Effector memory CD8-positive, alpha-beta T cell (primary cell): ENCODE data around the gene ELOVL1.
"Not testable (repeated sequence)": the region's sequence is repeated elsewhere in the genome, so short reads cannot be mapped to it uniquely, and the experiment has no call there.

Experiments
- ATAC-seq: fragments of 150-1000 bp; cut with Tn5 transposase; replicated peaks from 2 replicates; pipeline ENCODE4 v1.10.0; 2021; ENCODE audit warnings: mild to moderate bottlenecking, moderate library complexity
- DNase-seq, 3 experiments: peaks; one replicate each; pipeline ENCODE4 v3.0.0; 2021
- H3K27ac Mint-ChIP-seq, 2 donors: one replicate each; pipeline ENCODE4 v1.8.0; 2022; ENCODE audit warnings: mild to moderate bottlenecking in 2 of 2, mixed read lengths in 2 of 2, moderate library complexity in 2 of 2
- H3K27me3 Mint-ChIP-seq, 2 donors: one replicate each; pipeline ENCODE4 v1.8.0; 2022; ENCODE audit warnings: mixed read lengths in 2 of 2
- H3K36me3 Mint-ChIP-seq: one replicate; pipeline ENCODE4 v1.8.0; 2022; ENCODE audit warnings: mild to moderate bottlenecking, moderate library complexity, mixed read lengths; ENCODE audit not compliant: insufficient read depth
- H3K4me1 Mint-ChIP-seq, 2 donors: one replicate each; pipeline ENCODE4 v1.8.0; 2022; ENCODE audit warnings: low read depth in 2 of 2, mixed read lengths in 2 of 2
- H3K4me3 Mint-ChIP-seq, 2 donors: one replicate each; pipeline ENCODE4 v1.8.0; 2022; ENCODE audit warnings: mild to moderate bottlenecking in 2 of 2, mixed read lengths in 2 of 2, moderate library complexity in 2 of 2
- H3K9me3 Mint-ChIP-seq, 2 donors: one replicate each; pipeline ENCODE4 v1.8.0; 2022; ENCODE audit warnings: mixed read lengths in 2 of 2

ELOVL1 gene

DNA sequence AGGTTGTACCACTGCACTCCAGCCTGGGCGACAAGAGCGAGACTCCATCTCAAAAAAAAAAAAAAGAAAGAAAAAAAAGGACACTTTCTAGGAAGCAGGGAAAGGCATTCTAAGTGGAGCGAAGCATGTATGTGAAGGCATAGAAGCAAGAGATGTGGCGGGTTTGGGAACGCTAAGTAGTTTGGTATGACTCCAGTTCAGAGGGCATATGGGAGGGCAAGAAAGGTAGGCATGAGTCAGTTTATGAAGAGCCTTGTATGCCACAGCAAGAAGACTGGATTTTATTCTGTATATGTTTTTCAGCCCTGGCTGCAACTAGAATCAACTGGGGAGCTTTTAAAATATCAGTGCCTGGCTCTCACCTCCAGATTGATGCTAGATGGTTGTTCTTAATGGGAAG is 4.4 kb upstream of the ELOVL1 start:
- Mint-ChIP-seq H3K4me1 (peaks cover 10 to 15% of the 10 kb centered on the region in 2 donors), H3K27ac (no peak overlapping the region), H3K4me3 (no peak overlapping the region), H3K36me3 (peaks cover 14% of the 10 kb centered on the region), H3K27me3 (no peaks in the 10 kb centered on the region), H3K9me3 (no peaks in the 10 kb centered on the region)
- ATAC-seq = no peak
- DNase-seq = no peak

DNA sequence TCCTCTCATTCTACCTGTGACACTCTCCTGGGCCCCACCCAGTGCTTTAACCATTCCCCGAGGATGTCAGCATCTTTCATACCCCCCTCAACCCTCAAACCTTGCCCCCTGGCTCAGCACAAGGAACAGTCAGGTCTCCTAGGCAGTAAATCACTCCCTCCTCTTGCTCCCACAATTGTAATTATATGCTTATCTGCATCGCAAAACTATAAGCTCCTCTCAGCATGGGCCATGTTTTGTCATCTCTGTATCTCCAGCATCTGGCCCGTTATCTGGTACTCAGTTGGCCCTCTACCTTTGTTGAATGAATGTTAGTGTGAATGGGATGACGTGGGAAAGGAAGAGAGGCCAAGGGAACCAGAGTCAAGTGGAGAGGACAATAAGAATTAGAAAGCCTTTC is 2.8 kb upstream of the ELOVL1 start:
- Mint-ChIP-seq H3K36me3 (peaks cover 20% of the 10 kb centered on the region), H3K4me3 (no peak overlapping the region), H3K27me3 (no peaks in the 10 kb centered on the region), H3K9me3 (no peaks in the 10 kb centered on the region), H3K27ac (peak overlapping the region in 1 of 2 donors; percentile 3), H3K4me1 (peaks cover 20 to 30% of the 10 kb centered on the region in 2 donors)
- DNase-seq (no peak), ATAC-seq (no peak)

DNA sequence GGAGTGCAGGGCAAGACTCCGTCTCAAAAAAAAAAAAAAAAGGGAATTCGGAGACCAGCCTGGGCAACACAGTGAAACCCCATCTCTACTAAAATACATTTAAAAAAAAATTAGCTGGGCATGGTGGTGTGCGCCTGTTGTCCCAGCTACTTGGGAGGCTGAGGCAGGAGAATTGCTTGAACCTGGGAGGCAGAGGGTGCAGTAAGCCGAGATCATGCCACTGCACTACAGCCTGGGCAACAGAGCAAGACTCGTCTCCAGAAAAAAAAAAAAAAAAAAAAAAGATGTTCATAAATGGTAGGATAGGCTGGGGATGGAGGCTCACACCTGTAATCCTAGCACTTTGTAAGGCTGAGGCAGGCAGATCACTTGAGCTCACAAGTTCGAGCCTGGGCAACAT is 2.0 kb upstream of the ELOVL1 start:
- not testable (repeated sequence) for DNase-seq, H3K4me3 Mint-ChIP-seq, H3K9me3 Mint-ChIP-seq, H3K27me3 Mint-ChIP-seq, H3K27ac Mint-ChIP-seq, ATAC-seq
- Mint-ChIP-seq H3K4me1 (peaks cover 26 to 37% of the 10 kb centered on the region in 2 donors), H3K36me3 (peaks cover 20% of the 10 kb centered on the region)

DNA sequence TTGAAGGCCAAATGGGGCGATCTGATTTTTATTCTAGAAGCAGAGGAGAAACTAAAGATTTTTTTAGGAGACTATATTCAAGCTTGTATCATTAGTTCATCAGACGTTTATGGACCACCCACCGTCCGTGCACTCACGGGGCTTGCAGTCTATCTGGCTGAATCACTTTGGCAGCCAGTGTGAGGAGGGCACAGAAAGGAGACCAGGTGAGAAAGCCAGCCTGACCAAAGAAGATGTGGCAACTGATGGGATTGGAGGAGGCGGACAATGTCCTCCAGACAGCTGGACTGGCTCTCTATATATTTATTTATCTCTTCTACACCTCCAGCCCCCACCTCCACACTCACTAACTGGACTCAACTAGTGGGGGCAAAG is 822 bp upstream of the ELOVL1 start:
- Mint-ChIP-seq H3K27me3 (no peaks in the 10 kb centered on the region), H3K4me1 (peaks cover 26 to 42% of the 10 kb centered on the region in 2 donors), H3K4me3 (peak overlapping the region; percentile 90), H3K9me3 (no peaks in the 10 kb centered on the region), H3K36me3 (peaks cover 25% of the 10 kb centered on the region), H3K27ac (peak overlapping the region; percentile 89 to 97)
- DNase-seq (no peak), ATAC-seq (no peak)

DNA sequence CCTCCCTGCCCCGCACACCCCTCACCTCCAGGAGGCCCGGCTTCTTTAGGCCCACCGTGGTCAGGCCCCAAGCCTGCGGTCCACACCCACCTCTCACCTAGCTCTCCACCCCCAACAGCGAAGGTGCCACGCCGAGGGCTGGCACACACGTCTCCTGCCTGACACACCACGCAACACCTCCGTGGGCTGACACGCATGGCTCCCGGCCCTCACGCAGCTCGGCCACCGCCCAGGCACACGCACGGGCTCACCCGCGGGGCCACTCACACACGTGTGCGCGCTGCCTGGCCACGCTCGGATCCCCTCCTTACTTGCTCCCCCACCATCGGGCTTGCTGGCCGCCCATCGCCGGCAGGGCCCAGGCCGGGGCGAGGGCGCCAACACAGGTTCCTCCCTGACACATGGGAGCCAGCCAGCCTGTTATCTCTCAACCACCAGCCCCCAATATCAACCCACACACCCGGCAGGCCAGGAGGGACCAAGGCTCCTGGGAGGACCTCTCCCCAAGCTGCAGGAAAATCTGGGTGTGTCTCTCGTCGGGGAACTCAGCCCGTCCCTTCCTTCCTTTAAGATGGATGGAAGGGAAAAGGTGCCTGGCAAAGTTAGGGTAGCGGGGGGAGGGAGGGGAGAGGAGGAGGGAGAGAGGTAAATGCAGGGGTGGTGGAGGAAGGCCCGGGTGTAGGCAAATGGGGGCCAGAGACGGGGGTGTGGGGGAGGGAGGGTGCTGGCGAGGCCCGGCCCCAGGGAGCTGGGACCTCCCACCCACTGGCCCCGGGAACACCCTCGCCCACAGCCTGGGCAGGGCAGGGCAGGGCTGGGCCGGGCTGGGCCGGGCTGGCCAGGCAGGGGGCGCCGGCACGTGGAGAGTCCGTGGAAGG is 546 bp downstream of the ELOVL1 start:
- no peaks in the 10 kb centered on the region for H3K9me3 Mint-ChIP-seq
- H3K4me3 Mint-ChIP-seq = peak overlapping the region; percentile 90
- ATAC-seq (peak; percentile 34), DNase-seq (peak in 2 of 3 experiments; percentile 21 to 26)
- peak overlapping the region; percentile 89 to 94 for H3K27ac Mint-ChIP-seq
- H3K4me1 Mint-ChIP-seq = peaks cover 26 to 42% of the 10 kb centered on the region in 2 donors
- H3K36me3 Mint-ChIP-seq = peaks cover 34% of the 10 kb centered on the region
- H3K27me3 Mint-ChIP-seq = no peaks in the 10 kb centered on the region

DNA sequence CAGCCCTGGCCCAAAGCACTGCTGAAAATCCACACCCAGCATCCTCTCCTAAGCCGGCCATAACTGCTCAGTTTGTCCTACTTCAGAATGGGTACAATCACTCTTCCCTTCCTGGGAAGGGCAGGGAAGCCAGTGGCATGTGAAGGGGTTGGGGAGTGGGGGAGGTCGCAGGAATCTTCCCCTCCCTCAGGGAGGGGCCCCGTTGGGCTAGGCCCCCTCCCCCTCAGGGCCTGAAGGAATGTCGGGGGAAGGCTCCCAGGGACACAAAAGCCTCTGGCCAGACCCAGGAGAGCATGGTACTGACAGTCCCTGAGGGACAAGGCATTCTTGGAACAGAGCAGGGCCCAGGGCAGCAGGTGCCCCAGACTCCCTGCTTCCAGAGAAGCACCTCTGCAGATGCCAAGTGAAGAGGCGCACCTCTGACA is 1.2 kb downstream of the ELOVL1 start:
- ATAC-seq (no peak), DNase-seq (no peak)
- Mint-ChIP-seq H3K36me3 (peaks cover 30% of the 10 kb centered on the region), H3K9me3 (no peaks in the 10 kb centered on the region), H3K27me3 (no peaks in the 10 kb centered on the region), H3K27ac (peak overlapping the region; percentile 89 to 94), H3K4me3 (peak overlapping the region; percentile 90), H3K4me1 (peaks cover 26 to 43% of the 10 kb centered on the region in 2 donors)

DNA sequence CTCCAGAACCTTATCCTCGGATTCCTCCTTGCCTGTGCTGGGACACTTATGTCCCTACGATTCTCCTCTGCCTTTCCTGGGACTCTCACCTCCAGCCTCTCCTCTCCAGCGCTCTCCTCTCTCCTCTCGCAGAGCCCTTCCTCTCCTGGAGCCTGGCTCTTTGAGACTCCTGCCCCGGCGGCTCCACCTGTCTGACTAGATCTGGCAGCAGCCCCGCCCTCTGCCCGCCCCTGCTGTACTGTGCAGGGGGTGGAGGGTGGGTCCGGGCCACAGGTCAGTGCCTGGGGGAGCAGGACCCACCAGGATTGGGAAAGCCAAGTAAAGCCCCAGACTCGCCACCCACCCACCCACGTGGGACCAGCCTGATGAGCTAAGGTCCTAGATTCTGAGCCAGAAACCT is 1.6 kb downstream of the ELOVL1 start:
- DNase-seq = no peak
- peak overlapping the region; percentile 89 to 94 for H3K27ac Mint-ChIP-seq
- no peaks in the 10 kb centered on the region for H3K27me3 Mint-ChIP-seq
- no peak for ATAC-seq
- peaks cover 30% of the 10 kb centered on the region for H3K36me3 Mint-ChIP-seq
- peaks cover 26 to 47% of the 10 kb centered on the region in 2 donors for H3K4me1 Mint-ChIP-seq
- peak overlapping the region; percentile 90 for H3K4me3 Mint-ChIP-seq
- no peaks in the 10 kb centered on the region for H3K9me3 Mint-ChIP-seq

DNA sequence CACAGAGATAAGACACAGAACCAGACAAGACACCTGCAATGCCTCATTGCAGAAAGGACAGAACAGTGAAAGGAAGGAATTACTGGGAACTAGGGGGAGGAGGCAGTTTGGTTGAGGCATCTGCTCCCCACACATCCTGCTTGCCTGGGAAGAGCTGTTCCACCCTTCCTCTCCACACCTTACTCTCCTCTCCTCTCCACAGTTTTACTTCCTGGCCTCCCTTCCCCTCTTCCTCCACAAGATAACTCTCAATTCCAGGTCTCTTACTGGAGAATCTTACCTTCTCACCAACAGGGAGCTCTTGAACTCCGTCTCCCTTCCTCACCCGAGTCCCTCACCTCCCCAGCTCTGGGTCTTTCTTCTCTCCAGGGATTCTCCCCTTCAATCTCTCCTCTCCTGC is 2.1 kb downstream of the ELOVL1 start:
- Mint-ChIP-seq H3K9me3 (no peaks in the 10 kb centered on the region), H3K27ac (peak overlapping the region; percentile 89 to 94), H3K4me1 (peaks cover 24 to 46% of the 10 kb centered on the region in 2 donors), H3K36me3 (peaks cover 30% of the 10 kb centered on the region), H3K27me3 (no peaks in the 10 kb centered on the region), H3K4me3 (peak overlapping the region; percentile 90)
- ATAC-seq (no peak), DNase-seq (no peak)

DNA sequence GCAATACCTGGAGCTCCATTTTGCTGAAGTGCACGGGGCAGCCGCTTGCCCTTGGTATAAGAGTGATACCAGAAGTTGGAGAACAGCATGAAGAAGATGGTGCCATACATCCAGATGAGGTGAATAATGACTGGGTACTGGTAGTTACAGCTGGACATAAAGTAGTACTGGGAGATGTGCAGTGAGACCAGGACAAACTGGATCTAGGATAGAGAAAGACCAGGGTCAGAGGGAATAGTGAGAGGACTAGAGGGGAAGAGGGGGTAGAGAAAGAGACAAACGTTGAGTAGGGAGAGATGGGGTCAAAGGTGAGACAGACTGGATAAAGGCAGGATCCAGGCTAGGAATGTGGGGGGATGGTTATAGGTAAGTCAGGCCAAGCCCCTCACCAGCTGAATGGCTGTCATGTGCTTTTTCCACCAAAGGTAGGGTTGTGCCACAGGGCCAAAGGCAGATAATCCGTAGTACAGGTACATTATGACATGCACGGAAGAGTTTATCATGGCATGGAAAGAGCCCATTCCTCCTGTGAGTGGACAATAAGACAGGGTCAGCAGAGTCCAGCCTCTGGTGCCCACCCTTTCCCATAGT is 3.8 kb downstream of the ELOVL1 start:
- Mint-ChIP-seq H3K27ac (no peak overlapping the region), H3K27me3 (no peaks in the 10 kb centered on the region), H3K36me3 (peaks cover 30% of the 10 kb centered on the region), H3K4me1 (peaks cover 32 to 45% of the 10 kb centered on the region in 2 donors), H3K9me3 (no peaks in the 10 kb centered on the region), H3K4me3 (no peak overlapping the region)
- ATAC-seq (no peak), DNase-seq (no peak)

DNA sequence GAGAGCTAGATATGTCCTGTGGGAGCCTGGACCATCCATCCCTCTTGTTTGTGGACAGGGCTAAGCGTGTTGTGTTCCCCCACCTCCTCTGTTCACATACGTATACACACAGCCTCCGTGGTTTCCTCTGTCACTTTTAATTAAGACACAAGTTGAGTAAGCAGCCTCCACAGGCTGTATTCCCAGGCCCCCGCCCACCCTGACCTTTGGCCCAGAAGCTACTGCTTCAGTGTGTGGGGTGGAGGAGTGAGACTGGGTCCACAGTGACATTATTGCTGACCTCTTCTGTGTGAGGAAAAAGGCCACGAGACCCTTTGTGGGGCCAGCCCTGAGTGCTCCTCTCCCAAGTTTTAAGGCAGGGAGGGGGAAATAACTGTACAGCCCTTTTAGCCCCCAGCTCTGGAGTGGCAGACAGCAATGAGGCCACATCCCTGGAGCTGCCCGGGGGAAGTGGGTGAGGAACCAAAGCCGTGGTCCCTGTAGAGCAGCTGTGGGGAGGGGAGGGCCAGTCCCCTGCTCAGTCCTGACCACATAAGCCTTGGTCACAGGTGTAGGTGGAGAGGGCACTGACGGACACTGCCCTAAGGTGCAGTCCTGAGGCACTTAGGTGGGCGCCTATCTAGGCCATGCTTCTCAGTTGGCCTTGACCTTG is 4.4 kb downstream of the ELOVL1 start:
- ATAC-seq (no peak), DNase-seq (no peak)
- Mint-ChIP-seq H3K9me3 (no peaks in the 10 kb centered on the region), H3K4me3 (no peak overlapping the region), H3K27me3 (no peaks in the 10 kb centered on the region), H3K36me3 (peaks cover 27% of the 10 kb centered on the region), H3K27ac (no peak overlapping the region), H3K4me1 (peaks cover 31 to 41% of the 10 kb centered on the region in 2 donors)

DNA sequence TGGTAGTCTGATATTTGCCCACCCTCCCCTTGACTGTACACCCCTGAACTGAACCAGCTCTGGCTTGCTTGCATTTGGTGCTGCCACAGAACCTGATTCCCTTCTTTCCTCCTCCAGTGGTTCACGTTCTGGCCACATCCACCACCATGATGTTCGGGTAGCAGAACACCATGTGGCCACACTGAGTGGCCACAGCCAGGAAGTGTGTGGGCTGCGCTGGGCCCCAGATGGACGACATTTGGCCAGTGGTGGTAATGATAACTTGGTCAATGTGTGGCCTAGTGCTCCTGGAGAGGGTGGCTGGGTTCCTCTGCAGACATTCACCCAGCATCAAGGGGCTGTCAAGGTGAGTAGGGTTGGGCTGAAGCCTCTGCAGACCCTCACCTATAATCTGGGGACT is 7.2 kb downstream of the ELOVL1 start:
- no peak for DNase-seq
- H3K4me1 Mint-ChIP-seq = peaks cover 21 to 28% of the 10 kb centered on the region in 2 donors
- no peak overlapping the region for H3K27ac Mint-ChIP-seq
- no peak for ATAC-seq
- no peaks in the 10 kb centered on the region for H3K27me3 Mint-ChIP-seq
- H3K9me3 Mint-ChIP-seq = no peaks in the 10 kb centered on the region
- H3K36me3 Mint-ChIP-seq = peaks cover 18% of the 10 kb centered on the region
- H3K4me3 Mint-ChIP-seq = no peak overlapping the region

DNA sequence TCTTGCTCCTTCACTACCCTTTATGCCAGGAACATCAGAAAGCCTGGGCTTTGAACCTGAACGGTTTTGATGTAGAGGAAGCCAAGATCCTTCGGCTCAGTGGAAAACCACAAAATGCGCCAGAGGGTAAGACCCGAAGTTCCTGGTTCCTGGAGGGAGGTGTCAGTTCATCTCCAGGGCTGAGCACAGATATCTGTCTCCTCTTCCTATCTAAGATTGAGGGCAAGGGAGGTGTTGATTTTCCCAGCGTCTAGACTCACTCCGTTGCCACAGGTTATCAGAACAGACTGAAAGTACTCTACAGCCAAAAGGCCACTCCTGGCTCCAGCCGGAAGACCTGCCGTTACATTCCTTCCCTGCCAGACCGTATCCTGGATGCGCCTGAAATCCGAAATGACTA is 8.1 kb downstream of the ELOVL1 start:
- peaks cover 18% of the 10 kb centered on the region for H3K36me3 Mint-ChIP-seq
- peak overlapping the region in 1 of 2 donors; percentile 73 for H3K27ac Mint-ChIP-seq
- no peaks in the 10 kb centered on the region for H3K9me3 Mint-ChIP-seq
- DNase-seq = no peak
- H3K4me3 Mint-ChIP-seq = peak overlapping the region; percentile 76 to 88
- no peak for ATAC-seq
- H3K27me3 Mint-ChIP-seq = no peaks in the 10 kb centered on the region
- H3K4me1 Mint-ChIP-seq = peaks cover 16 to 20% of the 10 kb centered on the region in 2 donors

DNA sequence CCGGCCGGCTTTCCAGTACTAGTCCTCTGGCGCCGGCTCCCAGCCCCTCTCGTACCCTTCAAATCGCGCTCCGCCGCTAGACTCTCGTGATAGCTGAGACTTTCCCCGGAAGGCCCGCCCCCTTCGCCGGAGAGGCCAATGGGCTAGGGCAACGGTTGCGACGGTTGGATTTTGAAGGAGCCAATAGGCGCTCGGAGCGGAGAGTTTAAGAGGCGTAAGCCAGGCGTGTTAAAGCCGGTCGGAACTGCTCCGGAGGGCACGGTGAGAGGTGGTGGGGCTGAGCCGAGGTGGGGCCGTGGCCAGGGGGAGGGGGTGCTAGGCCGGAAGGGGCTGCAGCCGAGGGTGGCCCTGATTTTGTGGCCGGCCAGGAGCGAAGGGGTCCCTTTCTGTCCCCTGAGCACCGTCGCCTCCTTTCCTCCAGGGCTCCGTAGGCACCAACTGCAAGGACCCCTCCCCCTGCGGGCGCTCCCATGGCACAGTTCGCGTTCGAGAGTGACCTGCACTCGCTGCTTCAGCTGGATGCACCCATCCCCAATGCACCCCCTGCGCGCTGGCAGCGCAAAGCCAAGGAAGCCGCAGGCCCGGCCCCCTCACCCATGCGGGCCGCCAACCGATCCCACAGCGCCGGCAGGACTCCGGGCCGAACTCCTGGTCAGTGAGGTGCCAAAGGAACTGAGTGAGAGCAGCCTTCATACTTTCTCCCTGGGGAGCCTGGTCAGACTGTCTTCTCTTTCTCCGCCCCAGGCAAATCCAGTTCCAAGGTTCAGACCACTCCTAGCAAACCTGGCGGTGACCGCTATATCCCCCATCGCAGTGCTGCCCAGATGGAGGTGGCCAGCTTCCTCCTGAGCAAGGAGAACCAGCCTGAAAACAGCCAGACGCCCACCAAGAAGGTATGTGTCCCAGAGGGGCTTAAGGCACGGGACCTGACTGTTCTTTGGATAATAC is 8.8 kb downstream of the ELOVL1 start, which contains the start of gene CDC20:
CDC20 (plus strand) TSS at position 236 of the 948 bp plus-strand sequence; CDS start at position 471, 235 bp downstream.
- H3K4me1 Mint-ChIP-seq = peaks cover 15 to 18% of the 10 kb centered on the region in 2 donors
- H3K9me3 Mint-ChIP-seq = no peaks in the 10 kb centered on the region

More for the DNA sequence above, 8.8 kb downstream of the ELOVL1 start, which contains the start of gene CDC20:
- ATAC-seq (peak; percentile 98), DNase-seq (peak; percentile 95 to 98 (median 97))
- Mint-ChIP-seq H3K27me3 (no peaks in the 10 kb centered on the region), H3K27ac (peak within 1 kb of the TSS; percentile 41 to 73), H3K4me3 (peak within 1 kb of the TSS; percentile 76 to 88), H3K36me3 (peaks cover 15% of the 10 kb centered on the region)
